ENCODE measurements around the gene SMIM29. TPM values are rescaled to one million over a fixed set of nuclear protein-coding genes. Genes with fewer than 3 reads are reported as not detected.
A peak's percentile ranks its signal among the peaks of the same experiment; 100 is the strongest.

The SMIM29 gene
- total RNA-seq, 1 donor from 2014 or later, result 43.6 TPM

- no peak for DNase-seq (ENCODE audit: low read depth)
- H3K4me3 ChIP-seq (ENCODE audit: low read depth, low read length), result no peak overlapping the region
- no peak for TF ChIP-seq CTCF (conservative IDR thresholded peaks at IDR 0.05; ENCODE audit: low read depth, low read length)
These were observed 44.1 kb downstream of the SMIM29 start for GRCh38 chr6:34204693-34205092.

DNA sequence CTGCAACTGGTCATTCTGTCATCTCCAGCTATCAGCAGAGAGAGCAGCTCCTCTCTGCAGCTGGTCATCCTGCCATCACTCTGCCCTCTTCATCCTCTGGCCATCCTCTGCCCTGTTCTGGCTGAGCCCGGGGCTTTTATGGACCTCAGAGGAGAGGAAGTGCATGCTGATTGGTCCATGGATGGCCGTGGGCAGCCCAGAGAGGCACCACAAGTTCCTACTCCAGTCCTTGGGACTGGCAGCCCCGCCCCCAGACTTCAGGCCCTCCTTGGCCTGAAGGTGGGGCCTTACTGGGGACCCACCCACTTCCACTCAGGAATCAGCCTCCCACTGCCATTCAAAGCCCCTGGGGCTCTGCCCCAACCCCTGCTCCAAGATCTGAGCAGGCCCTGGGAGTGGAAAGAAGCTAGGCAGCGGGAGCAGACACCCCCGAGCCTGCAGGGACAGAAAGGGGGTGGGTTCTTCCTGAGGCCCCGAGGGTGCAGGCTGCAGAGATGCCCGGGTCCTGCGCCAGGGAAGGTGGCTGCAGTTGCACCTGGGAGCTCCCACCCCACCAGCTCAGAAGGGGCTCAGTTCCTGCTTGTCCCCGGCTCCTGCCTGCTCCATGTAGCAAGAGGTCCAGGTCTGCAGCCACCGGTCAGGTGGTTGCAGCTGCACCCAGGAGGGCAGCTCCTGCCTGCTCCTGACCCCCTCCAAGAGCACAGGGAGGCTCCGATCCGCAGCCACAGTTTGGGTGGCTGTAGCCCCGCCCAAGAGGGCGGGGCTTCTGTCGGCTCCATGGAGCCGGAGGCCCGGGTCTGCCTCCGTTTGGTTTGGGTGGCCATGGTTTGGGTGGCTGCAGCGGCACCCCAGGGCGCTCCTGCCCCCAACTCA is 46.2 kb downstream of the SMIM29 start:
- H3K4me3 ChIP-seq (ENCODE audit: low read depth, low read length), result no peak overlapping the region
- no peak for TF ChIP-seq CTCF (conservative IDR thresholded peaks at IDR 0.05; ENCODE audit: low read depth, low read length)
- no peak for DNase-seq (ENCODE audit: low read depth)

DNA sequence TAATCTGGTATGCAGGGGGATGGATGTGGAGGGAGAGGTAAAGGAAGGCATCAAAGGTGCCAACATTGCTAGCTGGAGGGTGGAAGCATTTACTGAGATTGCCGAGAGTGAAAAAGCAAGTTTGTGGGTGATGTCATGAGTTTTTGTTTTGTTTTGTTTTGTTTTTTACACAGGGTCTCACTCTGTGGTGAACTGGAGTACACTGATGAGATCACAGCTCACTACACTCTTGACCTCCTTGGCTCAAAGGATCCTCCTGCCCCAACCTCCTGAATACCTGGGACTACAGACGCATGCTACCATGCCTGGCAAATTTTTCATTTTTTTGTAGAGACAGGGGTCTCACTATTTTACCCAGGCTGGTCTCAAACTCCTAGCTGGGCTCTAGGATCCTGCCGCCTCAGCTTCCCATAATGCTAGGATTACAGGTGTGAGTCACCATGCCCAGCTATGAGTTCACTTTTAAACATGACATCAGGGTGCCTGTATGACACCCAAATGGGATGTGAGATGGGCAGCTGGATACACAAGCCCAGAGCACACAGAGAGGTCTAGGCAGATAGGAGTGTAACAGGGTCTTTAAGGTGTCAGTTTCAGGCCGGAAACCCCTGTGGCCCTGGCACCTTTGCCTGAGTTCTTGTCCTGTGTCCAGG is 47.2 kb downstream of the SMIM29 start:
- TF ChIP-seq CTCF (conservative IDR thresholded peaks at IDR 0.05; ENCODE audit: low read depth, low read length), result no peak
- DNase-seq (ENCODE audit: low read depth), result no peak
- no peak overlapping the region for H3K4me3 ChIP-seq (ENCODE audit: low read depth, low read length)

GRCh38 chr6:34200340-34200971 is 48.4 kb downstream of the SMIM29 start:
- no peak for TF ChIP-seq CTCF (conservative IDR thresholded peaks at IDR 0.05; ENCODE audit: low read depth, low read length)
- no peak for DNase-seq (ENCODE audit: low read depth)
- no peak overlapping the region for H3K4me3 ChIP-seq (ENCODE audit: low read depth, low read length)

DNA sequence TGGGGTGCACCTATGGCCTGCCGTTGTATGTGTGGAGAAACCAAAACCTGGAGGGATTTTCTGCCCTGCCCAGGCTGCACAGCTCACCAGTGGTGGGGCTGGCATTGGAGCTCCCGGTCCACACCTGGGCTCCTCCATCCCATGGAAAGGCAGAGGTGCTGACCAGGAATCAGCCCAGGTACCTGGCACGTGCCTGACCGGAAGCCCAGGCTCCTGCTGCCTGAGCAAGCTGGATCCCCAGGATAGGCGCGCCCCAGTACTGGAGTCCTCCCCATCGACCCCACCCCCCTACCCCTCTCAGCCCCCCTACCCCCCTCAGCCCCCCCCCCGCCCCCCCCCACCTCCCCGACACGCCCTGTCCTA is 52.0 kb downstream of the SMIM29 start:
- TF ChIP-seq CTCF (conservative IDR thresholded peaks at IDR 0.05; ENCODE audit: low read depth, low read length), result no peak
- H3K4me3 ChIP-seq (ENCODE audit: low read depth, low read length), result peak overlapping the region; percentile 61
- no peak for DNase-seq (ENCODE audit: low read depth)

Other genes with a start within 250 kb of the SMIM29 start
- gene GRM4, start 102.9 kb downstream of the SMIM29 start, total RNA-seq, result not detected in 2 replicates
- 949 and 1,351 TPM in 2 replicates for gene HMGA1, start 12.1 kb downstream of the SMIM29 start, total RNA-seq
- 12.9 and 16.7 TPM in 2 replicates for gene NUDT3, start 143.7 kb upstream of the SMIM29 start, total RNA-seq
- 4,229 and 5,669 TPM in 2 replicates for gene RPS10, start 177.1 kb upstream of the SMIM29 start, total RNA-seq
- 0.07 and 1.9 TPM in 2 replicates for gene PACSIN1, start 217.1 kb upstream of the SMIM29 start, total RNA-seq